Measurements from ENCODE around the gene SLC38A8. TPM values are rescaled to one million over a fixed set of nuclear protein-coding genes. Genes with fewer than 3 reads are reported as not detected.

The SLC38A8 gene
- total RNA-seq, 3 donors from 2014 or later: not detected

GRCh38 chr16:83990492-83990891, 52.1 kb downstream of the SLC38A8 start:
- TF ChIP-seq, protein P1, sequence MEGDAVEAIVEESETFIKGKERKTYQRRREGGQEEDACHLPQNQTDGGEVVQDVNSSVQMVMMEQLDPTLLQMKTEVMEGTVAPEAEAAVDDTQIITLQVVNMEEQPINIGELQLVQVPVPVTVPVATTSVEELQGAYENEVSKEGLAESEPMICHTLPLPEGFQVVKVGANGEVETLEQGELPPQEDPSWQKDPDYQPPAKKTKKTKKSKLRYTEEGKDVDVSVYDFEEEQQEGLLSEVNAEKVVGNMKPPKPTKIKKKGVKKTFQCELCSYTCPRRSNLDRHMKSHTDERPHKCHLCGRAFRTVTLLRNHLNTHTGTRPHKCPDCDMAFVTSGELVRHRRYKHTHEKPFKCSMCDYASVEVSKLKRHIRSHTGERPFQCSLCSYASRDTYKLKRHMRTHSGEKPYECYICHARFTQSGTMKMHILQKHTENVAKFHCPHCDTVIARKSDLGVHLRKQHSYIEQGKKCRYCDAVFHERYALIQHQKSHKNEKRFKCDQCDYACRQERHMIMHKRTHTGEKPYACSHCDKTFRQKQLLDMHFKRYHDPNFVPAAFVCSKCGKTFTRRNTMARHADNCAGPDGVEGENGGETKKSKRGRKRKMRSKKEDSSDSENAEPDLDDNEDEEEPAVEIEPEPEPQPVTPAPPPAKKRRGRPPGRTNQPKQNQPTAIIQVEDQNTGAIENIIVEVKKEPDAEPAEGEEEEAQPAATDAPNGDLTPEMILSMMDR (IDR thresholded peaks at IDR 0.05): no peak
- ATAC-seq (no peak), DNase-seq (no peak)
- intact Hi-C loops (cut with DNase I, micrococcal nuclease): no loop called here
- Histone ChIP-seq H3K4me3 (no peak overlapping the region), H3K36me3 (ENCODE audit: low read depth) (no peaks in the 10 kb centered on the region), H3K4me1 (ENCODE audit: low read depth) (no peaks in the 10 kb centered on the region), H3K9me3 (no peaks in the 10 kb centered on the region)

DNA sequence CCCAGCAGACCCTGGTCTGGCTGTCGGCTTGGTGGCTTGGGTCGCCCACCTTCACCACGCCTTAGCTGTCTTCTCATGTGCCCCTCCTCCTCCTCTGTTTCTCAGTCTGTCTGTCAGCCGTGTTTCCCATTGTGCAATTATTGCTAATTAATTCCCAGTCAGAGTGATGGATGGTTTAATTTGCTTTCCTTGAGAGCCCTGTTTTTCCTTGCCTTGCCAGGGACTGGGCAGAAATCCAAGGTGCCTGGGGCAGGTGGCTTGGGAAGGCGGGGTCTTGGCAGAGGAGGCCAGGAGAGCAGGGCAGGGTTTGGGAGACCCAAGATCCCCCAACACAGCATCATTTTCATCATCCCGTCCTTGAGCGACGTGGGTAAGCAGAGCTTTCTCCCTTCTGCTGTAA, 53.3 kb downstream of the SLC38A8 start:
- H3K36me3 ChIP-seq (ENCODE audit: low read depth): no peaks in the 10 kb centered on the region
- intact Hi-C loops (cut with DNase I, micrococcal nuclease): no loop called here
- H3K9me3 ChIP-seq: no peaks in the 10 kb centered on the region
- no peak overlapping the region for H3K4me3 ChIP-seq
- DNase-seq (no peak), ATAC-seq (no peak)
- TF ChIP-seq, protein P1 (IDR thresholded peaks at IDR 0.05): no peak
- no peaks in the 10 kb centered on the region for H3K4me1 ChIP-seq (ENCODE audit: low read depth)

DNA sequence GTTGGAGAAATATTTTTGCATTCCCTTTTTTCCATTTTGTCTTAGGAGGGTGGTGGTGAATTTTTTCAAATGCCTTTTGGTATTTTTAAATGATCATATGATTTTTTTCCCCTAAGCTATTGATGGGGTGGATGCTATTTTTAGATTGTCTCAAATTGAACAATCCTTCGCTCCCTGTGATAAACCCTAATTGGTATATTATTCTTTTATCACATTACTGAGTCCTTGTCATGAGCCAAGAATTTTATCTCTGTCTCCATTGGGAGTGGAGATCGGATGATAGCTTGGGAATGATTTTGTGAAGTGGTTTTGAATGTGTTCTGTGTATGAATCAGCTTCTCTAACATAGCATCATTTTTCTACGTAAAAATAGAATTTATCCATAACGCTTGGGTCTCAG, 59.1 kb downstream of the SLC38A8 start:
- Histone ChIP-seq H3K9me3 (no peaks in the 10 kb centered on the region), H3K4me3 (no peak overlapping the region), H3K4me1 (ENCODE audit: low read depth) (no peaks in the 10 kb centered on the region), H3K36me3 (ENCODE audit: low read depth) (no peaks in the 10 kb centered on the region)
- no peak for DNase-seq
- TF ChIP-seq, protein P1 (IDR thresholded peaks at IDR 0.05): no peak
- intact Hi-C loops (cut with DNase I, micrococcal nuclease): no loop called here
- no peak for ATAC-seq

DNA sequence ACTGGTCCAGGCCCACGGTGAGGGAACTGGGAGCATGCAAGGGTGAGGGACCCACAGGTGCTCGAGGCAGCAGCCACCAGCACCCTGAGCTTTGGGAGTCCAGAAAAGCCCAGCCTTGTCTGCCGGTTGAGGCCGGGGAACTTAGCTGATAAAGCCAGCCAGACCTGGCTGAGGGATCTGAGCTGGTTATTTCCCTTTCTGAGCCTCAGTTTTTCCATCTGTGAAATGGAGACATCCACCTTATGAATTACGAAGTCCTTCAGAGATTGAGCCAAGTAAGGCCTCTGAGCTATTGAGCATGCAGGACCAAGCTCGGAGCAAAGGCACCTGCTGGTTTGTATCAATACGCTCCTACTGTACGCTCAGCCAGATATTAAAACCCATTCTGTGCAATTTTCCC, 60.8 kb downstream of the SLC38A8 start:
- TF ChIP-seq, protein P1 (IDR thresholded peaks at IDR 0.05): no peak
- ATAC-seq: no peak
- intact Hi-C loops (cut with DNase I, micrococcal nuclease): no loop called here
- DNase-seq: no peak
- H3K36me3 ChIP-seq (ENCODE audit: low read depth): no peaks in the 10 kb centered on the region
- H3K4me1 ChIP-seq (ENCODE audit: low read depth): no peaks in the 10 kb centered on the region
- no peak overlapping the region for H3K4me3 ChIP-seq
- H3K9me3 ChIP-seq: no peaks in the 10 kb centered on the region

DNA sequence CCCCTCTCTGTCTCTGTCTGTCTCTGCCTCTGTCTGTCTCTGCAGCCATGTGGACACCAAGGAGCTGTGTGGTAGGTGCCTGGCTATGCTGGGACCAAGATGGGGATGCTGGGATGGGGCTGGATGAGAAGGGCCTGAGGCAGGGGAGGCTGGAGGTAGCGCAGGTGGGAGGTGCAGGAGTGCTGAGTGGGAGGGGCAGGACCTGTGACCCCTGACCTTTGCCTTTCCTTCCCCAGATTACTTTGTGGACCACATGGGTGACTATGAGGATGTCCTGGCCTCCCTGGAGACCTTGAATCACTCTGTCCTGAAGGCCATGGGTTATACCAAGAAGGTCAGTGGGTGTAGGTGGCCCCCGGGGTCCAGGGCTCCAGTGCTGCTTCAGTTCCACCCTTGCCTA, 61.8 kb downstream of the SLC38A8 start:
- intact Hi-C loops (cut with DNase I, micrococcal nuclease): no loop called here
- Histone ChIP-seq H3K9me3 (no peaks in the 10 kb centered on the region), H3K4me1 (ENCODE audit: low read depth) (no peaks in the 10 kb centered on the region), H3K36me3 (ENCODE audit: low read depth) (no peaks in the 10 kb centered on the region), H3K4me3 (no peak overlapping the region)
- DNase-seq (no peak), ATAC-seq (no peak)
- TF ChIP-seq, protein P1 (IDR thresholded peaks at IDR 0.05): no peak

DNA sequence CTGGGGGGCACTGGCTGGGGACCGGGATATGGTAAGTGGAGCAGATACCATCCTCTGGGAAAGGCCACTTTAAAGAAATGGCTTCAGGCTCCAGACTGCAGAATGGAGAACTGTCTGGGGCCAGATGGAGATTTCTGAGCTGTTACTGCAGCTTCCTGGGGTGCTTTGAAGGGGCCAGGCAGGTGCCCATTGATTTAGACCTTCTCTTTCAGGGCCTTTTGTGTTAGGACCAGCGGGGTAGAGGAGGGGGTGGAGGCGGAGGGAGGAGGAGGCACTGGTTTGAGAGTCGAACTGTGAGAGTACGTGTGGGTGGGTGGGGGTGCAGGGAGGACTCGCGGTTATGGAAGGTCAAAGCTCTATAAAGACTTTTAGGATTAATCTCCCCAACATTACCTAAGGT, 63.2 kb downstream of the SLC38A8 start:
- TF ChIP-seq, protein P1 (IDR thresholded peaks at IDR 0.05): no peak
- Histone ChIP-seq H3K4me3 (no peak overlapping the region), H3K9me3 (no peaks in the 10 kb centered on the region), H3K36me3 (ENCODE audit: low read depth) (no peaks in the 10 kb centered on the region), H3K4me1 (ENCODE audit: low read depth) (no peaks in the 10 kb centered on the region)
- DNase-seq (no peak), ATAC-seq (no peak)
- intact Hi-C loops (cut with DNase I, micrococcal nuclease): no loop called here
